Astrocyte (in vitro differentiated cells and primary cell): Measurements from ENCODE around the gene TSC22D3.

Experiments used
- EZH2 ChIP-seq: IDR thresholded peaks from 2 replicates; pipeline ENCODE4 v1.6.1; 2012; ENCODE audit warnings: mild to moderate bottlenecking, low read length, inconsistent platforms; ENCODE audit not compliant: insufficient read depth
- TF ChIP-seq, protein P1 (sequence below): IDR thresholded peaks from 2 replicates; pipeline ENCODE4 v1.5.1; 2011; ENCODE audit warnings: low read depth, mild to moderate bottlenecking, inconsistent platforms, low read length, moderate library complexity; ENCODE audit not compliant: insufficient read depth

- TF ChIP-seq, protein P1, sequence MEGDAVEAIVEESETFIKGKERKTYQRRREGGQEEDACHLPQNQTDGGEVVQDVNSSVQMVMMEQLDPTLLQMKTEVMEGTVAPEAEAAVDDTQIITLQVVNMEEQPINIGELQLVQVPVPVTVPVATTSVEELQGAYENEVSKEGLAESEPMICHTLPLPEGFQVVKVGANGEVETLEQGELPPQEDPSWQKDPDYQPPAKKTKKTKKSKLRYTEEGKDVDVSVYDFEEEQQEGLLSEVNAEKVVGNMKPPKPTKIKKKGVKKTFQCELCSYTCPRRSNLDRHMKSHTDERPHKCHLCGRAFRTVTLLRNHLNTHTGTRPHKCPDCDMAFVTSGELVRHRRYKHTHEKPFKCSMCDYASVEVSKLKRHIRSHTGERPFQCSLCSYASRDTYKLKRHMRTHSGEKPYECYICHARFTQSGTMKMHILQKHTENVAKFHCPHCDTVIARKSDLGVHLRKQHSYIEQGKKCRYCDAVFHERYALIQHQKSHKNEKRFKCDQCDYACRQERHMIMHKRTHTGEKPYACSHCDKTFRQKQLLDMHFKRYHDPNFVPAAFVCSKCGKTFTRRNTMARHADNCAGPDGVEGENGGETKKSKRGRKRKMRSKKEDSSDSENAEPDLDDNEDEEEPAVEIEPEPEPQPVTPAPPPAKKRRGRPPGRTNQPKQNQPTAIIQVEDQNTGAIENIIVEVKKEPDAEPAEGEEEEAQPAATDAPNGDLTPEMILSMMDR = no peak
- TF ChIP-seq EZH2 = no peak
These were observed 47.5 kb upstream of the TSC22D3 start for GRCh38 chrX:107823042-107823441.
